Gastroesophageal sphincter (tissue), 4 donors: ENCODE results near the gene C1QTNF12. TPM values are rescaled to one million over a fixed set of nuclear protein-coding genes. Genes with fewer than 3 reads are reported as not detected.
A peak's percentile ranks its signal among the peaks of the same experiment; 100 is the strongest.

Experiments
- ATAC-seq: fragments of 150-250 bp; one replicate; pipeline ENCODE4 v1.9.1; 2016; ENCODE audit warnings: mild to moderate bottlenecking, moderate library complexity
- H3K27ac ChIP-seq, 4 donors: fragments of 200-600 bp; sonication (generic) in 3 of 4; 1 replicate in 3 of 4; 2 replicates in 1 of 4; pipeline ENCODE4 v1.5.1; 2016 to 2019
- H3K27me3 ChIP-seq: fragments of 200-600 bp; sonication (generic); one replicate; pipeline ENCODE4 v1.5.1; 2019
- H3K36me3 ChIP-seq, 2 donors: fragments of 200-600 bp; sonication (generic); one replicate each; pipeline ENCODE4 v1.5.1; 2019; ENCODE audit warnings: control low read depth in 1 of 2
- H3K4me1 ChIP-seq, 3 donors: fragments of 200-600 bp; sonication (generic); 1 replicate in 2 of 3; 2 replicates in 1 of 3; pipeline ENCODE4 v1.5.1; 2016 to 2019; ENCODE audit warnings: control low read depth in 2 of 3
- H3K4me3 ChIP-seq, 2 donors: fragments of 200-600 bp; sonication (generic); one replicate each; pipeline ENCODE4 v1.5.1; 2019; ENCODE audit warnings: mild to moderate bottlenecking in 1 of 2, moderate library complexity in 1 of 2
- H3K9me3 ChIP-seq, 3 donors: fragments of 200-600 bp; sonication (generic); one replicate each; pipeline ENCODE4 v1.5.1; 2017 to 2019; ENCODE audit warnings: control low read depth in 2 of 3
- EP300 ChIP-seq: sonication (generic); formaldehyde crosslinking; IDR thresholded peaks from one replicate; pipeline ENCODE4 v1.6.1; 2017; ENCODE audit warnings: antibody characterized with exemption, mild to moderate bottlenecking
- POLR2A ChIP-seq, 2 donors: fragments of 450-650 bp; IDR thresholded peaks; one replicate each; pipeline ENCODE4 v1.6.1; 2017; ENCODE audit warnings: antibody characterized with exemption in 2 of 2, mild to moderate bottlenecking in 2 of 2, moderate library complexity in 1 of 2
- POLR2AphosphoS5 ChIP-seq: sonication (generic); formaldehyde crosslinking; IDR thresholded peaks from one replicate; pipeline ENCODE4 v1.6.1; 2017; ENCODE audit warnings: antibody characterized with exemption
- WGBS, 2 donors: methylation state at CpG; one replicate each; pipeline ENCODE4 v1.1.5; 2018; ENCODE audit warnings: low coverage in 1 of 2; 5-methylcytosine and 5-hydroxymethylcytosine counted together
- total RNA-seq, 4 donors: library from RNA; depleted of rRNA; stranded (reverse); fragments of >200 nt; gene quantifications; one replicate each; pipeline ENCODE4 v1.1.0, GENCODE V29; 2016
- TF ChIP-seq, protein P1 (sequence below), 4 experiments: fragments of 200-600 bp in 2 of 4; fragments of 450-650 bp in 2 of 4; sonication (generic) in 1 of 4; IDR thresholded peaks; one replicate each; pipeline ENCODE4 v1.5.1; 2017 to 2019; ENCODE audit warnings: antibody characterized with exemption in 4 of 4, mild to moderate bottlenecking in 2 of 4, moderate library complexity in 2 of 4

C1QTNF12 gene
- total RNA-seq, 4 donors from 2014 or later = 0.96 to 2.8 (median 1.7) TPM

DNA sequence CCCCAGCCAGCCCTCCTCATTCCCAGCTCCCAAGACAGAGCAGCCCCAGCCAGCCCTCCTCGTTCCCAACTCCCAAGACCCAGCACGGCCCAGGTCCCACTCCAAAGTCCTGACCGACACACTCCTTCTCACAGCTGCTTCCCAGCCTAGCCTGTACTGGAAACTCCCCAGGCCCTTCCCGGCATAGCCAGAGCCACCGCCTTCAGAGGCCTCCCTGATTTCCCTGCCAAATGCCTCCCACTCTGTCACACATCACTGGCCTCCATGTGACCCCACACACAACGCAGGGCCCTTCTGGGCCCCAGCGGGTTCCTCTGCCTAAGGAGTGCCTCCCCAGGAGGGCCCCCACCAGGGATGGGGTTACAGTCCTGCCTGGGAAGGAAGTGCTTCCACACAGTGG is 24.3 kb upstream of the C1QTNF12 start:
- TF ChIP-seq POLR2AphosphoS5 (no peak), POLR2A (IDR thresholded peaks at IDR 0.05) (no peak), EP300 (no peak)
- TF ChIP-seq, protein P1, sequence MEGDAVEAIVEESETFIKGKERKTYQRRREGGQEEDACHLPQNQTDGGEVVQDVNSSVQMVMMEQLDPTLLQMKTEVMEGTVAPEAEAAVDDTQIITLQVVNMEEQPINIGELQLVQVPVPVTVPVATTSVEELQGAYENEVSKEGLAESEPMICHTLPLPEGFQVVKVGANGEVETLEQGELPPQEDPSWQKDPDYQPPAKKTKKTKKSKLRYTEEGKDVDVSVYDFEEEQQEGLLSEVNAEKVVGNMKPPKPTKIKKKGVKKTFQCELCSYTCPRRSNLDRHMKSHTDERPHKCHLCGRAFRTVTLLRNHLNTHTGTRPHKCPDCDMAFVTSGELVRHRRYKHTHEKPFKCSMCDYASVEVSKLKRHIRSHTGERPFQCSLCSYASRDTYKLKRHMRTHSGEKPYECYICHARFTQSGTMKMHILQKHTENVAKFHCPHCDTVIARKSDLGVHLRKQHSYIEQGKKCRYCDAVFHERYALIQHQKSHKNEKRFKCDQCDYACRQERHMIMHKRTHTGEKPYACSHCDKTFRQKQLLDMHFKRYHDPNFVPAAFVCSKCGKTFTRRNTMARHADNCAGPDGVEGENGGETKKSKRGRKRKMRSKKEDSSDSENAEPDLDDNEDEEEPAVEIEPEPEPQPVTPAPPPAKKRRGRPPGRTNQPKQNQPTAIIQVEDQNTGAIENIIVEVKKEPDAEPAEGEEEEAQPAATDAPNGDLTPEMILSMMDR (IDR thresholded peaks at IDR 0.05) = no peak
- Histone ChIP-seq H3K4me3 (peak overlapping the region in 1 of 2 donors; percentile 14), H3K27me3 (no peaks in the 10 kb centered on the region), H3K4me1 (peaks cover 6 to 67% (median 35%) of the 10 kb centered on the region in 3 donors), H3K36me3 (peaks cover 0 to 33% of the 10 kb centered on the region in 2 donors), H3K9me3 (no peaks in the 10 kb centered on the region), H3K27ac (peak overlapping the region in 1 of 4 donors; percentile 18)
- WGBS, 2 donors = 67% methylated on average over 6 of the region's 7 CpGs; no CpG with 5 or more reads in 1 of the 2 donors
- no peak for ATAC-seq

DNA sequence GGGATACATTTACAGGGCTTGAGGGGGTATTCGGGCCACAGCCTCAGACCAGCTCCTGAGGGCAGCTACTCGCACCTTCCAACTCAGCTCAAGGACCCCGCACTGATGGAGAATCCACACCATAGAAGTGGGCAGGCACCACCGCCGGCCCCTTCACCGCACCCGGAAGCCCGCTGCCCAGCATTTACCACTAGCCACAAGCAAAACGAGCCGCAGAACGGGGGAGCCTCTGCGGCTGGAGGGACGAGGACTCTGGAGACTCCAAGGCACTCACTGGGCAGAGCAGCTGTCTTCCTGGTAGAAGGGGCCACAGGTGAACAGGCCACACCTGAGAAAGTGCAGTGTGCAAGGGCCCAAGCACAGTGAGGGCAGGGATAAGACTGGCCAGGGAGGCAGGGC is 21.8 kb upstream of the C1QTNF12 start:
- no peak for ATAC-seq
- Histone ChIP-seq H3K27me3 (no peaks in the 10 kb centered on the region), H3K9me3 (no peaks in the 10 kb centered on the region), H3K27ac (no peak overlapping the region), H3K4me1 (peaks cover 6 to 54% (median 29%) of the 10 kb centered on the region in 3 donors), H3K36me3 (peaks cover 0 to 58% of the 10 kb centered on the region in 2 donors), H3K4me3 (no peak overlapping the region)
- TF ChIP-seq EP300 (no peak), POLR2A (IDR thresholded peaks at IDR 0.05) (no peak)
- TF ChIP-seq, protein P1 (IDR thresholded peaks at IDR 0.05) = no peak
- 100% methylated on average over 1 to 4 of the region's 13 CpGs for WGBS, 2 donors

DNA sequence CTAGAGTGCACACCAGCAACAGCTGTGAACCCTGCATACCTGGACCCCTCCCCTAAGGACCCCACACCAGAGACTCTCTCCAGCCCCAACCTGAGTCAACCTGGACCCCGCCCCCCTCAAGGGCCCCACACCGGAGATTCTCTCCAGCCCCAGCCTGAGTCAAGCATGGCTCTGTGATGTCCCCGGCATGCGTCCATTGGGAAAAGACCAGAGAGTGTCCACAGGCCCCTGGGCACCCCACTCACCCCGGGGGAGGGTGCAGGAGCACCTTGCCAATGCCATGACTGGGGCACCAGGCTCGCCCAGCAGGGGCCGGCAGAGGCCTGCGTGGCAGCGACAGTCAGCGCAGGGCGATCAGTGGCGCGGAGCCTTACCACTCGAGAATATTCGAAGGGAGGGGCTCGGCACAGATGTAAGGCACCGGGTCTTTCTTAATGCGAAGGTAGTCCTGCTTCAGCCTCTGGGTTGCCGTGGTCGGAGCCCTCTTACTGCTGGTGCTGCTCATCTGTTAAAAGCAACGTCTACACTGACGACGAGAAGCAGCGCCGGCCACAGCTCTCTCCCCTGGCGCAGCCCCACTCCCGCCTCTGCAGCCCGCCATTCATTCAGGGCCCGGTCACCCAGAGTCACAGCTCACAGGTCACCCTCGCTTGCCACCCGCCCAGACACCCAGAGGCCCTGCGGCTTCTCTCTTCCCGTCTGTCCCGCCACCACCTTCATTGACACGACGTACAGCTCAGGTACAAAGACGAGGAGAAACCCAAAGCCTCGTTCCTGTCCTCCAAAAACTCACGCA is 21.2 kb upstream of the C1QTNF12 start:
- WGBS, 2 donors = 85 to 93% methylated on average over 5 to 22 of the region's 39 CpGs
- Histone ChIP-seq H3K4me1 (peaks cover 6 to 50% (median 27%) of the 10 kb centered on the region in 3 donors), H3K27ac (no peak overlapping the region), H3K9me3 (no peaks in the 10 kb centered on the region), H3K36me3 (peaks cover 0 to 64% of the 10 kb centered on the region in 2 donors), H3K4me3 (no peak overlapping the region), H3K27me3 (no peaks in the 10 kb centered on the region)
- TF ChIP-seq, protein P1 (IDR thresholded peaks at IDR 0.05) = no peak
- TF ChIP-seq POLR2AphosphoS5 (no peak), POLR2A (IDR thresholded peaks at IDR 0.05) (no peak), EP300 (no peak)
- no peak for ATAC-seq

DNA sequence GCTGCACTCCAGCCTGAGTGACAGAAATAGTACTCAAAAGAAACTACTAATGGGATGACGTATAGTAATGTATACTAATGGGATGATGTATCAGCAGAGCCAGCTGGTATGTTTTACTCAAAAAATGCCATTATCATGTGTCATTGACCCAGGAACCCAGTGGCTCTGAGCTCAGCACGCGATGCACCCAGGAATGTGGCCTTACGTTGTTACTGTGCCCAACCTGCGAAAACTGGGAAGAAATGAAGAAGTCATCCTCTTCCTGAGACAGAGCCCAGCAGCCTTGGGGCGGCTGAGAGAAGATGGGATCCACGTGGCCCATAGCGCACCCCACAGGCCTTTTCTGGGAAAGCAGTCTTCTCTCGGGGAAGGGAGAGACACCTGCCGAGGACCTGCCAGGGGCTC is 18.3 kb upstream of the C1QTNF12 start:
- ATAC-seq = no peak
- WGBS, 2 donors = 57 to 100% methylated on average over 1 to 5 of the region's 10 CpGs
- Histone ChIP-seq H3K4me3 (no peak overlapping the region), H3K9me3 (no peaks in the 10 kb centered on the region), H3K36me3 (peaks cover 0 to 88% of the 10 kb centered on the region in 2 donors), H3K27ac (peak overlapping the region in 1 of 4 donors; percentile 20), H3K27me3 (no peaks in the 10 kb centered on the region), H3K4me1 (peaks cover 0 to 22% (median 0%) of the 10 kb centered on the region in 3 donors)
- TF ChIP-seq POLR2A (IDR thresholded peaks at IDR 0.05) = no peak
- TF ChIP-seq, protein P1 (IDR thresholded peaks at IDR 0.05) = peak in 1 of 4 experiments; percentile 8

DNA sequence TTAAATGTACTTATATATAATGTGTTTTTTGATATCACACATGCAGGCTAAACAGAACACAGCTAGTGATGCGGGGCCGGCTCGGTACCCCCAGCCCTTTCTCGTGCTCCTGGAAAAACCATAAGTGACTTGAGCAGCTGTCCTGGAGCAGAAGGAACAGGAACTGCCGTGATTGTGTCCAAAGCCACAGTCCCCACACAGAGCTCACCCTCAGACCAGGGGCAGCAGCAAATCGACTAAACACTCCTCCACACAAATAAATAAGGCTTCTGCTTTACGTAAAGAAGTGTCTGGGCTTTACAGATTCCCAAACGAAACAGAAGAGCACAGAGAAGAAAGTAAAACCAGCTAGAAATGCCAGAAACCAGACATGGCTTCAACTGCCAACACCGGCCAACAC is 17.5 kb upstream of the C1QTNF12 start:
- ATAC-seq = no peak
- peaks cover 0 to 14% (median 0%) of the 10 kb centered on the region in 3 donors for H3K4me1 ChIP-seq
- H3K27ac ChIP-seq = no peak overlapping the region
- WGBS, 2 donors = 71 to 93% methylated on average over 7 to 8 of the region's 9 CpGs
- no peak overlapping the region for H3K4me3 ChIP-seq
- H3K27me3 ChIP-seq = no peaks in the 10 kb centered on the region
- H3K36me3 ChIP-seq = peaks cover 0 to 97% of the 10 kb centered on the region in 2 donors
- TF ChIP-seq EP300 (no peak), POLR2A (IDR thresholded peaks at IDR 0.05) (no peak), POLR2AphosphoS5 (no peak)
- TF ChIP-seq, protein P1 (IDR thresholded peaks at IDR 0.05) = no peak
- no peaks in the 10 kb centered on the region for H3K9me3 ChIP-seq
